GM12878 (cell line): ENCODE measurements around the gene RANBP1. TPM values are rescaled to one million over a fixed set of nuclear protein-coding genes. Genes with fewer than 3 reads are reported as not detected.

Experiments
- ATAC-seq: fragments of 200-7000 bp; cut with Tn5 transposase; 3 replicates; pipeline ENCODE4 v1.9.1; 2020; ENCODE audit warnings: mild to moderate bottlenecking, moderate library complexity
- BruUV-seq: library from RNA; stranded (reverse); fragments of 400-500 nt; replicated peaks from 2 replicates; lab custom pipeline; 2021; lab: Mats Ljungman, UMichigan
- CTCF ChIA-PET: fragments of 300-600 bp; sonication (Branson Sonifier 250); formaldehyde crosslinking; extraction: SDS; loops from one replicate; lab custom pipeline; 2021; ENCODE audit warnings: inconsistent platforms; lab: Yijun Ruan, JAX
- POLR2A ChIA-PET: fragments of 350-600 bp; formaldehyde crosslinking; extraction: SDS; loops from one replicate; lab custom pipeline; 2021; ENCODE audit warnings: inconsistent platforms; lab: Charles Lee
- RAD21 ChIA-PET: fragments of 300-600 bp; sonication (Branson Sonifier 250); formaldehyde crosslinking; loops from one replicate; lab custom pipeline; 2023; ENCODE audit warnings: antibody characterized with exemption; ENCODE audit not compliant: unreplicated experiment; lab: Charles Lee
- SMC1A ChIA-PET: fragments of 300-600 bp; sonication (Branson Sonifier 250); formaldehyde crosslinking; loops from one replicate; lab custom pipeline; 2023; ENCODE audit not compliant: unreplicated experiment, uncharacterized antibody; lab: Charles Lee
- DNase-seq: peaks from one replicate; pipeline ENCODE4 v3.0.0-alpha.2; 2011; ENCODE audit warnings: low read depth, low spot score
- FAIRE-seq: peaks from 3 replicates; lab custom pipeline; 2011; peaks lifted over from hg19 to GRCh38; lab: Jason Lieb, UNC
- H2AFZ ChIP-seq: 2 replicates; pipeline ENCODE4 v1.6.0; 2011; ENCODE audit warnings: low read depth, low read length, control low read depth; ENCODE audit not compliant: control insufficient read depth
- H3K27ac ChIP-seq: 2 replicates; pipeline ENCODE4 v1.5.1; 2011; ENCODE audit warnings: control low read depth; ENCODE audit not compliant: control insufficient read depth, insufficient read depth
- H3K27me3 ChIP-seq, 2 experiments: replicated peaks in 1 of 2; 2 replicates each; pipeline versions ENCODE4 v1.6.0 to v1.6.1; 2011; ENCODE audit warnings: low read length in 1 of 2; ENCODE audit not compliant: control insufficient read depth in 2 of 2, insufficient read depth in 2 of 2
- H3K36me3 ChIP-seq, 2 experiments: 2 replicates each; pipeline ENCODE4 v1.5.1; 2011; ENCODE audit warnings: low read length in 1 of 2; ENCODE audit not compliant: control insufficient read depth in 2 of 2, insufficient read depth in 2 of 2
- H3K4me1 ChIP-seq: 2 replicates; pipeline ENCODE4 v1.6.1; 2011; ENCODE audit warnings: mild to moderate bottlenecking, low read length, moderate library complexity, mixed read lengths; ENCODE audit not compliant: control insufficient read depth, insufficient read depth
- H3K4me2 ChIP-seq: 2 replicates; pipeline ENCODE4 v1.6.0; 2011; ENCODE audit warnings: control low read depth; ENCODE audit not compliant: control insufficient read depth, insufficient read depth
- H3K4me3 ChIP-seq: fragments of 200-600 bp; sonication (generic); 2 replicates; pipeline ENCODE4 v1.5.1; 2016
- H3K79me2 ChIP-seq: 2 replicates; pipeline ENCODE4 v1.6.0; 2011; ENCODE audit warnings: low read length; ENCODE audit not compliant: control insufficient read depth, insufficient read depth
- H3K9ac ChIP-seq: 2 replicates; pipeline ENCODE4 v1.8.0; 2011; ENCODE audit warnings: low read length, control low read depth, mixed read lengths; ENCODE audit not compliant: control insufficient read depth, insufficient read depth
- H3K9me3 ChIP-seq: replicated peaks from 3 replicates; pipeline ENCODE4 v1.5.1; 2011; ENCODE audit warnings: mild to moderate bottlenecking, low read length; ENCODE audit not compliant: control insufficient read depth, insufficient read depth
- H4K20me1 ChIP-seq: 2 replicates; pipeline ENCODE4 v1.6.0; 2011; ENCODE audit not compliant: control insufficient read depth, insufficient read depth
- ATF2 ChIP-seq: IDR thresholded peaks from 2 replicates; pipeline ENCODE4 v1.6.1; 2012; ENCODE audit warnings: low read length, inconsistent platforms
- ATF7 ChIP-seq: fragments of 450-650 bp; IDR thresholded peaks from 2 replicates; pipeline ENCODE4 v1.6.1; 2016; ENCODE audit warnings: low read depth, mild to moderate bottlenecking
- BCL3 ChIP-seq: IDR thresholded peaks from 2 replicates; pipeline ENCODE4 v1.6.1; 2011; ENCODE audit warnings: borderline replicate concordance, low read depth, mild to moderate bottlenecking, moderate library complexity, low read length; ENCODE audit not compliant: insufficient read depth, poor library complexity, severe bottlenecking
- BCLAF1 ChIP-seq: fragments of 450-650 bp; IDR thresholded peaks from 2 replicates; pipeline ENCODE4 v1.6.1; 2017; ENCODE audit warnings: antibody characterized with exemption, mild to moderate bottlenecking, moderate library complexity
- BRCA1 ChIP-seq: IDR thresholded peaks from 2 replicates; pipeline ENCODE4 v1.6.1; 2011; ENCODE audit warnings: low read depth, low read length, improper control_type of control experiment
- ETV6 ChIP-seq, 2 experiments: fragments of 450-650 bp in 1 of 2; IDR thresholded peaks in 1 of 2; conservative IDR thresholded peaks in 1 of 2; 2 replicates each; pipeline ENCODE4 v1.6.1; 2014; ENCODE audit warnings: antibody characterized with exemption in 1 of 2, borderline replicate concordance in 1 of 2, low read depth in 1 of 2, mild to moderate bottlenecking in 1 of 2, moderate library complexity in 1 of 2
- EZH2 ChIP-seq: IDR thresholded peaks from 2 replicates; pipeline ENCODE4 v1.6.1; 2012; ENCODE audit warnings: low read depth, mild to moderate bottlenecking, control low read depth, inconsistent platforms, low read length, borderline replicate concordance; ENCODE audit not compliant: control insufficient read depth
- MLLT1 ChIP-seq: fragments of 450-650 bp; IDR thresholded peaks from 2 replicates; pipeline ENCODE4 v1.6.1; 2016; ENCODE audit warnings: mild to moderate bottlenecking
- NR2F1 ChIP-seq: fragments of 450-650 bp; conservative IDR thresholded peaks from 2 replicates; pipeline ENCODE4 v1.6.1; 2017; ENCODE audit warnings: mild to moderate bottlenecking
- RAD21 ChIP-seq: IDR thresholded peaks from 2 replicates; pipeline ENCODE4 v1.6.1; 2011; ENCODE audit warnings: mild to moderate bottlenecking, low read depth, low read length, moderate library complexity; ENCODE audit not compliant: insufficient read depth
- STAT1 ChIP-seq: fragments of 450-650 bp; conservative IDR thresholded peaks from 2 replicates; pipeline ENCODE4 v1.6.1; 2014; ENCODE audit warnings: antibody characterized with exemption, mild to moderate bottlenecking
- WGBS: methylation state at CpG from one replicate; pipeline ENCODE4 v1.1.6; 2016; ENCODE audit warnings: low lambda C conversion rate; ENCODE audit not compliant: insufficient replicate concordance, insufficient coverage; ENCODE audit errors: missing lambda C conversion rate; 5-methylcytosine and 5-hydroxymethylcytosine counted together
- in situ Hi-C: fragments of 300-500 bp; cut with MboI; formaldehyde crosslinking; loops from 9 replicates; pipeline ENCODE4 v1.14.3; 2018; ENCODE audit warnings: mixed read lengths
- intact Hi-C: fragments of 100-400 bp; cut with micrococcal nuclease; formaldehyde crosslinking; loops from one replicate; pipeline ENCODE4 v1.14.2; 2022; ENCODE audit not compliant: unreplicated experiment
- polyA plus RNA-seq, 11 experiments: library from polyadenylated mRNA; depleted of rRNA in 4 of 11; unstranded in 6 of 11; stranded (reverse) in 5 of 11; fragments of >200 nt; fragmentation: Nextera tagmentation in 4 of 11; fragmentation: Illumina TruSeq in 1 of 11; extraction: Ambion mirVana in 4 of 11; extraction: Trizol in 1 of 11; gene quantifications; 1 replicate in 1 of 11; 2 replicates in 10 of 11; pipeline versions ENCODE4 v1.2.1 to v1.2.3, GENCODE V29; 2011 to 2016; ENCODE audit warnings: inconsistent platforms in 2 of 11, missing spikeins in 2 of 11, low read depth in 1 of 11
- total RNA-seq, 4 experiments: library from RNA; depleted of rRNA in 3 of 4; stranded (reverse); fragments of >200 nt in 3 of 4; fragmentation: Illumina TruSeq in 1 of 4; extraction: Trizol in 1 of 4; gene quantifications; 2 replicates each; pipeline versions ENCODE4 v1.2.1 to v1.2.3, GENCODE V29; 2013 to 2021
- TF ChIP-seq, protein P1 (sequence below): fragments of 150-350 bp; IDR thresholded peaks from 2 replicates; pipeline ENCODE4 v1.6.1; 2014; ENCODE audit warnings: mild to moderate bottlenecking, low read depth, low read length

The RANBP1 gene
- total and polyA plus RNA-seq, 10 of the 15 experiments (the other 5 are each of a cell fraction or from before 2014, with no cell fraction given): 55.3 to 808 (median 394) TPM

- H3K9ac ChIP-seq: no peak overlapping the region
- CTCF ChIA-PET: interaction anchor here (1.2 kb wide), 1 partner anchor 80 kb away, joined by 10 read pairs; no protein-coding TSS in a partner anchor
- no peaks in the 10 kb centered on the region for H3K4me1 ChIP-seq
- DNase-seq (no peak), ATAC-seq (no peak), FAIRE-seq (no peak)
- H3K4me3 ChIP-seq: no peak overlapping the region
- H3K79me2 ChIP-seq: no peaks in the 10 kb centered on the region
- H3K9me3 ChIP-seq: no peaks in the 10 kb centered on the region
- intact Hi-C loops: loop anchor here (5.0 kb wide), 4 partner anchors 78 to 338 kb away; partner anchors contain the start of genes KLHL22 and RTN4R
- no TSS peak for BruUV-seq
- H3K36me3 ChIP-seq: no peaks in the 10 kb centered on the region
- H2AFZ ChIP-seq: no peak overlapping the region
- in situ Hi-C loops: loop anchor here (10.0 kb wide), 2 partner anchors 106 to 136 kb away; partner anchors contain the start of gene RTN4R
- no peak overlapping the region for H3K4me2 ChIP-seq
- RAD21 ChIA-PET: interaction anchor here (0.8 to 1.3 kb wide), 2 partner anchors 80 to 110 kb away, joined by 3 to 4 read pairs; no protein-coding TSS in a partner anchor
- SMC1A ChIA-PET: interaction anchor here (1.4 kb wide), 1 partner anchor 79 kb away, joined by 4 read pairs; no protein-coding TSS in a partner anchor
- no peak overlapping the region for H3K27ac ChIP-seq
- peaks cover 1 to 2% of the 10 kb centered on the region in 2 experiments; a peak in 3 of 4 replicates for H3K27me3 ChIP-seq
- 1% methylated on average over 9 of the region's 9 CpGs for WGBS
- POLR2A ChIA-PET: no interaction called here
- H4K20me1 ChIP-seq: no peaks in the 10 kb centered on the region
- TF ChIP-seq, protein P1, sequence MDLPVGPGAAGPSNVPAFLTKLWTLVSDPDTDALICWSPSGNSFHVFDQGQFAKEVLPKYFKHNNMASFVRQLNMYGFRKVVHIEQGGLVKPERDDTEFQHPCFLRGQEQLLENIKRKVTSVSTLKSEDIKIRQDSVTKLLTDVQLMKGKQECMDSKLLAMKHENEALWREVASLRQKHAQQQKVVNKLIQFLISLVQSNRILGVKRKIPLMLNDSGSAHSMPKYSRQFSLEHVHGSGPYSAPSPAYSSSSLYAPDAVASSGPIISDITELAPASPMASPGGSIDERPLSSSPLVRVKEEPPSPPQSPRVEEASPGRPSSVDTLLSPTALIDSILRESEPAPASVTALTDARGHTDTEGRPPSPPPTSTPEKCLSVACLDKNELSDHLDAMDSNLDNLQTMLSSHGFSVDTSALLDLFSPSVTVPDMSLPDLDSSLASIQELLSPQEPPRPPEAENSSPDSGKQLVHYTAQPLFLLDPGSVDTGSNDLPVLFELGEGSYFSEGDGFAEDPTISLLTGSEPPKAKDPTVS: no peak
- no peak for TF ChIP-seq ATF7
- TF ChIP-seq NR2F1: no peak
- TF ChIP-seq EZH2: no peak
- no peak for TF ChIP-seq RAD21
- no peak for TF ChIP-seq ETV6 (conservative IDR thresholded peaks at IDR 0.05 in 1 of 2, IDR thresholded peaks at IDR 0.05 in 1 of 2; ENCODE audit: borderline replicate concordance in 1 of 2, low read depth in 1 of 2)
- no peak for TF ChIP-seq BRCA1
- TF ChIP-seq ATF2: no peak
- no peak for TF ChIP-seq BCLAF1
- no peak for TF ChIP-seq STAT1
- no peak for TF ChIP-seq BCL3
- TF ChIP-seq MLLT1: no peak
These were observed 43.2 kb downstream of the RANBP1 start for GRCh38 chr22:20159076-20159475.
